22Rv1 (cell line): ENCODE measurements around the gene SLC27A1.

Source experiments
- H3K27ac ChIP-seq: fragments of 450-650 bp; 2 replicates; pipeline ENCODE4 v1.5.1; 2017
- CTCF ChIP-seq: fragments of 450-650 bp; IDR thresholded peaks from 2 replicates; pipeline ENCODE4 v1.5.1; 2017; ENCODE audit warnings: mild to moderate bottlenecking
- ZFX ChIP-seq: fragments of 450-650 bp; IDR thresholded peaks from 2 replicates; pipeline ENCODE4 v1.6.1; 2017; ENCODE audit warnings: antibody characterized with exemption, borderline replicate concordance

Gene SLC27A1

DNA sequence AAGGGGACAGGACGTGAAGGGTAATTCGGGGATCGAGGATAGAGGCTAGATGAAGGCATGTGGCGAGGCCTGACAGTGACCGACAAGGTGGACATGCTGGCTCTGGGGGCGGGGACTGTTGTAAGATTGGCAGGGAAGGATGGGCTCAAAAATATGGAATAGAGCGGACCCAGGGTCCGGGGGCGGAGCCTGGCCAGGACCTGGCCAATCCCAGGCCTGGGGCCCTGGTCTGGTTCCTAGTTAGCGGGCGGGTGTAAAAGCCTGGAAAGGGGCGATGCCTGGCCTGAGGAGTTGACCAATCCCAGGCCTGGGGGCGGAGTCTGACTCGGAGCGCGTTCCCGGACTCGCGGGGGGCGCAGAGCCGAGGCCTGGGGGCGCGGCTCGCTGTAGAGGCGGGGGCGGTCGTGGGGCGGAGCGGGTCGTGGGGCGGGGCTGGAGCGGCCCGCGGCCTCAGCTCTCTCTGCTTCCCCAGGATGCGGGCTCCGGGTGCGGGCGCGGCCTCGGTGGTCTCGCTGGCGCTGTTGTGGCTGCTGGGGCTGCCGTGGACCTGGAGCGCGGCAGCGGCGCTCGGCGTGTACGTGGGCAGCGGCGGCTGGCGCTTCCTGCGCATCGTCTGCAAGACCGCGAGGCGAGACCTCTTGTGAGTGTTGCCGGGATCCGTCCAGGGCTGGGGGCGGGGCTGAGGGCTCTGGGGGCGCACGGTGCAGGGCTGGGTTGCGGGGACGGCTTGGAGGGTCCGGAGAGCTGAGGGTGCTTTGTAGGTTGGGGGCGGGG is at the start of gene SLC27A1:
Gene SLC27A1 (plus strand): TSS at position 457 of the 774 bp plus-strand sequence. CDS start 17 bp downstream, at position 474.
- TF ChIP-seq ZFX: no peak
- TF ChIP-seq CTCF: no peak
- H3K27ac ChIP-seq: peak within 1 kb of the TSS; percentile 83

DNA sequence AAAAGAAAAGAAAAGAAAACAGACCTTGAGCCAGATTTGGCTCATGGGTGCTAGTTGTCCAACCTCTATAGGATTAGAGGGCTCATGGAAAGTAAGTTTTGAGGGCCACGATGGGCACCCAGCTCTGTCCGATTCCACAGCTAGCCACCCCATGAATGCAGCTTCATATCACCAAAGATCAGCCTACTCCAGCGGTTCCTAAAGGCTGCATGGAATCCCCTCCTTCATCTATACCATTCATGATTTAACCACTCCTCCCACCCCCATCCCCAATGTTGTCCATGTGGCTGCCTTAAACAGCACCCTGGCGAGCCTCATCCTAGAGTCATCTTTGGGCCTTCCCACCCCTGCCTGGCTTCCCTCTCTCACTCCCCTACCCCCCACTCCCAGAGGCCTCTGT is 48.4 kb upstream of the SLC27A1 start:
- no peak overlapping the region for H3K27ac ChIP-seq
- TF ChIP-seq CTCF (no peak), ZFX (no peak)

GRCh38 chr19:17423429-17424208 is 46.7 kb upstream of the SLC27A1 start:
- no peak overlapping the region for H3K27ac ChIP-seq
- no peak for TF ChIP-seq ZFX
- TF ChIP-seq CTCF: no peak

- H3K27ac ChIP-seq: no peak overlapping the region
- TF ChIP-seq CTCF (peak; percentile 63), ZFX (no peak)
Measured at GRCh38 chr19:17424743-17425365, 45.5 kb upstream of the SLC27A1 start.

GRCh38 chr19:17429641-17430113 is 40.6 kb upstream of the SLC27A1 start:
- no peak for TF ChIP-seq CTCF
- TF ChIP-seq ZFX: no peak
- no peak overlapping the region for H3K27ac ChIP-seq

DNA sequence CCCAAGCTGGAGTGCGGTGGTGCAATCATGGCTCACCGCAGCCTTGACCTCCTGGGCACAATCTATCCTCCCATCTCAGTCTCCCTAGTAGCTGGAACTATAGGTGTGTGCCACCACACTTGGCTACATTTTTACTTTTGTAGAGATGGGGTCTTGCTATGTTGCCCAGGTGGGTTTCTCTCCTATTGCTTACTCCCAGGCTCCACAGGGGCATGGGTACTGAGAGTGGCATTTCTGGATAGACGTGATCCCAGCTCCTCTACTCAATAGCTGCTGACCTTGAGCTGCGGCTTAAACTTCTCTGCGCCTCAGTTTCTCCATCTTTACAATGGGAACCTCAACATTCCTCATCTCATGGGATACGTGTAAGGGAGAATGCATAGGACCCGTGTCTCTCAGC is 38.9 kb upstream of the SLC27A1 start:
- H3K27ac ChIP-seq: no peak overlapping the region
- TF ChIP-seq ZFX (no peak), CTCF (no peak)
